Hippocampal formation (tissue), 2 donors: ENCODE measurements around the gene MST1R.
"Not testable (repeated sequence)": the region's sequence is repeated elsewhere in the genome, so short reads cannot be mapped to it uniquely, and the experiment has no call there.

Experiments
- DNase-seq, 2 donors: peaks; one replicate each; lab custom pipeline; 2025; lab: John Stamatoyannopoulos, UW

Gene MST1R

DNA sequence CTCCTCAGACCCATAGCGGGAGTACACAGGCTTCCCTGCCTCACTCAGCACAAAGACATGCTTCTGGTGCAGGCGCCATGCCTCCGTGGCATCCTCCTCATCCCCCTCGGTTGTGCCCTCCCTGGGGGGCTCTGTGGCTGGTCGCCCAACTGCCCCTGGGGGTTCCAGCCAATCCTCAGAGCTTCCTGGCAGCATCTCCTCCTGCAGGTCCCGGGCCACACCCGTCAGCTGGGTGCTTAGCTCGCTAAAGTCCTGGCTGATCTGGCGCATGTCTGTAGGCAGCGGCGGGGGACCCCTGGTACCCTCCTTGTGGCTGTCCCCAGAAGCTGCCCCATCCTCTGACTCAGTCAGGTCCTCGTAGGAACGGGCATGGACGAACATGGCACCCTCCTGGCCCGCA, 7.9 kb upstream of the MST1R start:
- no peak for DNase-seq

DNA sequence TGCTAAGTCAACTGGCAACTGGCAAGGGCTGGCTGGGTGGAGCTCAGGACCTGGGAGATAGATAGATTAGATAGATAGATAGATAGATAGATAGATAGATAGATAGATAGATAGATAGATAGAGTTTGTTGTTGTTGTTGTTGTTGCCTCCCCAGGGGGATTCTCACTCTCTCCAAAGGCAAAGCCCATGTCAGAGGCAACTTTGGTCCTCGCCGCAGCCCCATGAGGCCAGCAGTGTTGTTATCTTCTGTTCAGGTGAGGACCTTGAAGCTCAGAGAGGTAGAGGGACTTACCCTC, 7.4 kb upstream of the MST1R start:
- no peak for DNase-seq

- no peak for DNase-seq
Measured at GRCh38 chr3:49910409-49911123, 6.9 kb upstream of the MST1R start.

- no peak for DNase-seq
Measured at GRCh38 chr3:49908373-49909199, 4.9 kb upstream of the MST1R start.

- DNase-seq, result peak; percentile 13 to 15
Measured at GRCh38 chr3:49906073-49906743, 2.5 kb upstream of the MST1R start.

GRCh38 chr3:49904448-49904847, 775 bp upstream of the MST1R start:
- DNase-seq, result not testable (repeated sequence)

GRCh38 chr3:49902511-49903345, 945 bp downstream of the MST1R start:
- no peak for DNase-seq

- no peak for DNase-seq
Measured at GRCh38 chr3:49901366-49902339, 2.0 kb downstream of the MST1R start.

DNA sequence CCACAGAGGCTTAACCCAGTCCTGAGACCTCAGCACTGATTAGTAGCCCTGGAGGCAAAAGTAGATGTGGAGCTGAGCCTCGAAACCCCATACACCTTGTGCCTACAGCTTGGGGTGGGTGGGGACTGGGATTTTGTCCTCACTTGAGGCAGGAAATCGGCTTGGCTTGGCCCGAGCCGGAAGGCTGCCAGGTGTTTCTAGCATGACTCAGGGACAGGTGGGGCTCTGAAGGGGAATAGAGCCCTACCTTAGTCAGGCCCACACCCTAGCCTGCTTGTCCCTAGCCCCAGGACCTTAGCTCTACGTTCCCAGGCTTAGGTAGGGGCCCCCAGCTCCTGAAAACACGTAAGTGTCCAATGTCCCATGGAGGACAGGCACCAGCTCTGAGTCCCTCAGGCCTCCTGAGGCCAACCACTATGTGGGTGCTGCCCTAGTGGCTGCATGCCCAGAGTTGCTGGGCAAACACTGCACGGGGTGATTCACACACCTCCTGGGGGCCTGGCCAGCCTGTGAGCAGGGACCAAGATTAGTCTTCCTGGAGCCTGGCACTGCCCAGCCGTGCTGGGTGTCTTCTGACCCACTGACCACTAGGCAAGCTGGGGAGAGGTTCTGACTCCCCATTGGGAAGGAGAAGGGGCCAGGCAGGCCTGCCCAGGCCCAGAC, 3.1 kb downstream of the MST1R start:
- DNase-seq, result no peak

GRCh38 chr3:49899815-49900214, 3.9 kb downstream of the MST1R start:
- DNase-seq, result no peak

DNA sequence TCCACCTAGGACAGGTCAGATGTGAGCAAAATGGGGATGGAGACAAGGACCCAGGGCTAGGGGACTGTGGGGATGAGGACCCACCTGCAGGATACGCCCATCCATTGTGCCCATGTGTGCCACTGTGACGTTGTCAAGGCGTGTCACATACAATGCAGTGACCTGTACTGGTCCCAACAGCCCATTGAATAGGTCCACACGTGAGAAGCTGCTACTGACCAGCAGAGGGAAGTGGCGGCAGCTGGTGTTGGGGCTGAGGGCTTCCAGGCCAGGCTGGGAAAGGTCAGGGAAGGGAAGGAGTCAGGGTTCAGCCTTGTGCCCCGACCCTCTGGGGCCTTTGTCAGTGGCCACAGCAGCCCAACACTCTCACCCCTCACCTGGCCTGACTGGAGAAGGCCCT, 4.7 kb downstream of the MST1R start:
- no peak for DNase-seq

DNA sequence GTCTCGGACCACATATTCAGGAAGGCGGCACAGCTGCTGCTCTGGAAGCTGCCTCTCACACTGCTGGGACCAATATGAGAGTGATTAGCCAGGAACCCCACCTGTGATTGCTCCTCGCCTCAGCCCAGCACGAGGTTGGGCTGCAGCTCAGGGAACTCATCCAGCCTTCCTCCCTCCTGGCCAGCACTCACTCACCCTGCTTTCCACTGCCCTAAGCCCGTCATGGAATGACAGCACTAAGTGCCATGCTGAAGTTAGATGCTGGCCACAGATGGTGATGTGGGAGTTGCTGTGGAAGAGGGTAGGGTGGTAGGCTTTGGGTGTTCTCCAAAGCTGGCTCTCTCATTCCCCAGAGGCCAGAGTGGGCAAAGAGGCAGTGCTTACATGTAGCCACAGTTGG, 7.3 kb downstream of the MST1R start:
- no peak for DNase-seq

DNA sequence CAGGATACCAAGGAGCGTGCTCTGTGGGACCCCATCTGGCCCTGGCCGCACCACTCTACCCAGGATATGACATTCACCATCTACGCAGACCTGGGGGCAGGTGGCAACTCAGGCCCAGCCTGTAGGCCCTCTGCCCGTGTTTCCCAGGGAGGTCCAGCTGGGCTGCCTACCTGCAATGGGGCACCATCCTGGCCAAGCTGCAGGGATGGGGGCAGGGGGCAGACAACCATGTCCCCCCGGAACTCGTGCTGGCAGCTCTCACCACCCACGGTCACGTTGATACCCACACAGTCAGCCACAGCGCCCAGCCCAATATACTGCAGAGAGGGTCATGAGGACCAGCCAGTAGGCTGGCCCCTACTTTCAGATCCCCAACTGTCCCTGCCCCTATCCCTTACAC, 7.9 kb downstream of the MST1R start:
- DNase-seq, result no peak

- DNase-seq, result no peak
Measured at GRCh38 chr3:49889296-49889695, 14.4 kb downstream of the MST1R start.

- no peak for DNase-seq
Measured at GRCh38 chr3:49886922-49887265, 16.8 kb downstream of the MST1R start.

GRCh38 chr3:49883998-49884397, 19.7 kb downstream of the MST1R start:
- DNase-seq, result no peak

DNA sequence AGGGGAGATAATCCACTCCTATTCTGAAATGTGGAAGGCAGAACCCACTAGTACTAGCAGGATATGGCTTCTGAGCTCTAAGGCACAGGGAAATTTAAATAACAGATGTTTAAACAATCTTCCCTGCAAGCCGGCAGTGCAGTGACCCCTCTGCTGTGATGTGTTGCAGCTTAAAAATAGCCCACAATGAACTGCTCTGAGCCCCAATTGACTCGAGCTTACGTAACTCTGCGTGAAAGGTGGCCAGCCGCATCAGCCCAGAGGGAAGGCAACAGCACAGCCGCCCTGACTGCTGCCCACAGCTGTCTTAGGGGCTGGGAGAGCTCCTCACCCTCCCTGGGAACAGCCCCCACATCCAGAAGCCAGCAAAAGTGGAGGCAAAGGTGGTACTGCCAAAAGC, 21.5 kb downstream of the MST1R start:
- no peak for DNase-seq

GRCh38 chr3:49880581-49881315, 22.9 kb downstream of the MST1R start:
- DNase-seq, result no peak

GRCh38 chr3:49879721-49880120, 24.0 kb downstream of the MST1R start:
- DNase-seq, result no peak

DNA sequence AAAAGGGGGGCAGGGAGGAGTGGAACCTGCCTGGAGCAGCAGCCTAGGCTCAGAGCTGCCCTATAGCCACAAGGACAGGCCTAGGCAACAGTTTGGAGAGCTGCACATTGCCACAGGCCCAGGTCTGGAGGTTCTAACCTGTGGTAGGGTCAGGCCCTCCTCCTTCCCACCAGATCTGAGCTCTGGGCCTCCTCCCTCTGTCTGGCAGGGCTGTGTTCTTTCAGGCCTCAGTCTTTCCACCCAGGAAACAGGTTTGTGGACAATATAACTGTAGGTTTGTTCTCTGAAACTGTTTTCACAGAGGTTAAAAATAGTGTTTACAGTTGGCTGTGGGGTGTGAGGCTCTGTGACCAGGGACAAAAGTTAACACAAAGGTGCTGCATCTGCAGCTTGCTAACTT, 25.0 kb downstream of the MST1R start:
- no peak for DNase-seq
